SU-DHL-6 (cell line): Measurements from ENCODE around the gene INTS7.

Experiments
- H2AFZ ChIP-seq: fragments of 200-600 bp; sonication (generic); 2 replicates; pipeline ENCODE4 v1.6.1; 2014; ENCODE audit warnings: low read depth, mild to moderate bottlenecking, moderate library complexity, mixed read lengths, antibody characterized with exemption, low read length; ENCODE audit not compliant: severe bottlenecking
- H3F3A ChIP-seq: fragments of 200-600 bp; shearing (Covaris generic); 2 replicates; pipeline ENCODE4 v1.6.0; 2016; ENCODE audit warnings: antibody characterized with exemption, mild to moderate bottlenecking; ENCODE audit not compliant: insufficient read depth
- H3K27ac ChIP-seq: fragments of 200-600 bp; sonication (generic); 2 replicates; pipeline ENCODE4 v1.5.1; 2016; ENCODE audit warnings: low read depth, mild to moderate bottlenecking, low read length, moderate library complexity, mixed read lengths
- H3K27me3 ChIP-seq: fragments of 200-600 bp; sonication (generic), shearing (Covaris generic); 2 replicates; pipeline ENCODE4 v1.6.0; 2014; ENCODE audit warnings: mild to moderate bottlenecking, low read length
- H3K36me3 ChIP-seq: fragments of 200-600 bp; sonication (generic); 2 replicates; pipeline ENCODE4 v1.6.1; 2014; ENCODE audit warnings: mild to moderate bottlenecking, low read length, mixed read lengths
- H3K4me2 ChIP-seq: fragments of 300-600, 200-600 bp; shearing (Covaris generic), sonication (generic); 2 replicates; pipeline ENCODE4 v1.6.0; 2014; ENCODE audit warnings: low read length, low read depth, mild to moderate bottlenecking; ENCODE audit not compliant: poor library complexity, severe bottlenecking
- H3K4me3 ChIP-seq: fragments of 200-600 bp; sonication (generic); 2 replicates; pipeline ENCODE4 v1.5.1; 2014; ENCODE audit warnings: antibody characterized with exemption, low read length, mild to moderate bottlenecking, mixed read lengths; ENCODE audit not compliant: insufficient read depth, poor library complexity, severe bottlenecking
- H3K79me2 ChIP-seq: fragments of 200-600 bp; sonication (generic); 2 replicates; pipeline ENCODE4 v1.6.1; 2014; ENCODE audit warnings: mild to moderate bottlenecking, low read length, moderate library complexity; ENCODE audit not compliant: insufficient read depth
- H3K9ac ChIP-seq: fragments of 200-600 bp; sonication (generic); 2 replicates; pipeline ENCODE4 v1.7.0; 2014; ENCODE audit warnings: mild to moderate bottlenecking, low read length
- H3K9me2 ChIP-seq: fragments of 200-600 bp; sonication (generic); replicated peaks from 2 replicates; pipeline ENCODE4 v1.6.1; 2014; ENCODE audit warnings: low read length; ENCODE audit not compliant: insufficient read depth
- H3K9me3 ChIP-seq: fragments of 200-600 bp; sonication (generic); 2 replicates; pipeline ENCODE4 v1.6.1; 2014; ENCODE audit warnings: low read length, mixed read lengths; ENCODE audit not compliant: insufficient read depth
- H4K20me1 ChIP-seq: fragments of 200-600 bp; sonication (generic); 2 replicates; pipeline ENCODE4 v1.6.1; 2014; ENCODE audit warnings: low read depth, mild to moderate bottlenecking, antibody characterized with exemption, low read length, moderate library complexity, mixed read lengths
- EZH2phosphoT487 ChIP-seq: fragments of 200-600 bp; sonication (generic), shearing (Covaris generic); conservative IDR thresholded peaks from 2 replicates; pipeline ENCODE4 v1.6.1; 2018; ENCODE audit warnings: mild to moderate bottlenecking, antibody characterized with exemption, low read length, moderate library complexity, mixed read lengths
- TF ChIP-seq, protein P1 (sequence below): fragments of 200-600 bp; sonication (generic); IDR thresholded peaks from one replicate; pipeline ENCODE4 v1.5.1; 2017; ENCODE audit warnings: antibody characterized with exemption, mild to moderate bottlenecking, low read length, moderate library complexity; ENCODE audit not compliant: insufficient read depth, poor library complexity, severe bottlenecking

Gene INTS7

DNA sequence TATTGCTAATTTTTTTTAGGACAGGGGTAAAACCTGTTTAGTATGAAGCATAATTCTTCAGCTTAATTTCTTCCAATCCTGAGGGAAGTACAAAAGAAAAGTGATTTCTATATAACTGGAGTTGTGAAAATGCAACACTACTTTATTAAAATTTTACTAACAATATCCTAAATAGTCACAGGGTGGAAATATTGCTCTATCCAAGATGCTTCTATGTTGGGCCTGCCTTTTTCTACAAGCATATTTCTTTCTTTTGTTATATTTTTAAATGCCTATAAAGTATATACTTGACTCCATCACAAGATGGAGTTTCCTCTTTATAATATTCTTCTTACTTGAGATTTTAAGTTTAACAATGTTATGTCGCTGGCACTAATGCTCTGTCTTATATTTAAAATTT, 38.1 kb upstream of the INTS7 start:
- Histone ChIP-seq H3K9me3 (no peaks in the 10 kb centered on the region), H3F3A (no peaks in the 10 kb centered on the region), H3K9me2 (no peaks in the 10 kb centered on the region), H3K27ac (no peak overlapping the region), H3K9ac (no peak overlapping the region), H4K20me1 (no peaks in the 10 kb centered on the region), H2AFZ (no peak overlapping the region), H3K27me3 (no peaks in the 10 kb centered on the region), H3K4me3 (no peak overlapping the region), H3K36me3 (peaks cover 69% of the 10 kb centered on the region), H3K79me2 (no peaks in the 10 kb centered on the region), H3K4me2 (no peak overlapping the region)
- TF ChIP-seq, protein P1, sequence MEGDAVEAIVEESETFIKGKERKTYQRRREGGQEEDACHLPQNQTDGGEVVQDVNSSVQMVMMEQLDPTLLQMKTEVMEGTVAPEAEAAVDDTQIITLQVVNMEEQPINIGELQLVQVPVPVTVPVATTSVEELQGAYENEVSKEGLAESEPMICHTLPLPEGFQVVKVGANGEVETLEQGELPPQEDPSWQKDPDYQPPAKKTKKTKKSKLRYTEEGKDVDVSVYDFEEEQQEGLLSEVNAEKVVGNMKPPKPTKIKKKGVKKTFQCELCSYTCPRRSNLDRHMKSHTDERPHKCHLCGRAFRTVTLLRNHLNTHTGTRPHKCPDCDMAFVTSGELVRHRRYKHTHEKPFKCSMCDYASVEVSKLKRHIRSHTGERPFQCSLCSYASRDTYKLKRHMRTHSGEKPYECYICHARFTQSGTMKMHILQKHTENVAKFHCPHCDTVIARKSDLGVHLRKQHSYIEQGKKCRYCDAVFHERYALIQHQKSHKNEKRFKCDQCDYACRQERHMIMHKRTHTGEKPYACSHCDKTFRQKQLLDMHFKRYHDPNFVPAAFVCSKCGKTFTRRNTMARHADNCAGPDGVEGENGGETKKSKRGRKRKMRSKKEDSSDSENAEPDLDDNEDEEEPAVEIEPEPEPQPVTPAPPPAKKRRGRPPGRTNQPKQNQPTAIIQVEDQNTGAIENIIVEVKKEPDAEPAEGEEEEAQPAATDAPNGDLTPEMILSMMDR: no peak
- no peak for TF ChIP-seq EZH2phosphoT487

- Histone ChIP-seq H3K4me2 (no peak overlapping the region), H3F3A (no peaks in the 10 kb centered on the region), H4K20me1 (no peaks in the 10 kb centered on the region), H3K27ac (no peak overlapping the region), H2AFZ (no peak overlapping the region), H3K9ac (no peak overlapping the region), H3K4me3 (no peak overlapping the region), H3K9me3 (no peaks in the 10 kb centered on the region), H3K9me2 (no peaks in the 10 kb centered on the region), H3K36me3 (peaks cover 74% of the 10 kb centered on the region), H3K79me2 (no peaks in the 10 kb centered on the region), H3K27me3 (no peaks in the 10 kb centered on the region)
- TF ChIP-seq, protein P1: no peak
- no peak for TF ChIP-seq EZH2phosphoT487
Measured at GRCh38 chr1:212072047-212072446, 36.7 kb upstream of the INTS7 start.

- H3K36me3 ChIP-seq: peaks cover 72% of the 10 kb centered on the region
Measured at GRCh38 chr1:212070720-212071302, 35.5 kb upstream of the INTS7 start.

More at GRCh38 chr1:212070720-212071302, 35.5 kb upstream of the INTS7 start:
- Histone ChIP-seq H3F3A (no peaks in the 10 kb centered on the region), H3K27me3 (no peaks in the 10 kb centered on the region), H3K4me3 (no peak overlapping the region), H3K9ac (no peak overlapping the region), H3K79me2 (no peaks in the 10 kb centered on the region), H2AFZ (no peak overlapping the region), H3K9me3 (no peaks in the 10 kb centered on the region), H3K4me2 (no peak overlapping the region), H3K9me2 (no peaks in the 10 kb centered on the region), H3K27ac (no peak overlapping the region), H4K20me1 (no peaks in the 10 kb centered on the region)
- TF ChIP-seq, protein P1: peak; percentile 18
- no peak for TF ChIP-seq EZH2phosphoT487
